IPS-18a (cell line): ENCODE data around the gene WDR4.
"Not testable (repeated sequence)": the region's sequence is repeated elsewhere in the genome, so short reads cannot be mapped to it uniquely, and the experiment has no call there.

Source experiments
- H3K27ac ChIP-seq: one replicate; pipeline ENCODE4 v1.5.1; 2013; ENCODE audit warnings: low read length
- H3K27me3 ChIP-seq: one replicate; pipeline ENCODE4 v1.6.1; 2013; ENCODE audit warnings: mild to moderate bottlenecking, low read length; ENCODE audit not compliant: control insufficient read depth, insufficient read depth
- H3K36me3 ChIP-seq: one replicate; pipeline ENCODE4 v1.6.1; 2013; ENCODE audit warnings: low read depth, low read length; ENCODE audit not compliant: control insufficient read depth
- H3K4me1 ChIP-seq: one replicate; pipeline ENCODE4 v1.6.1; 2013; ENCODE audit warnings: low read depth, low read length; ENCODE audit not compliant: control insufficient read depth
- H3K4me3 ChIP-seq: one replicate; pipeline ENCODE4 v1.5.1; 2013; ENCODE audit warnings: low read length
- H3K9ac ChIP-seq: one replicate; pipeline ENCODE4 v1.6.1; 2013; ENCODE audit warnings: mild to moderate bottlenecking, low read length, moderate library complexity
- H3K9me3 ChIP-seq: one replicate; pipeline ENCODE4 v1.6.1; 2013; ENCODE audit warnings: low read depth, low read length; ENCODE audit not compliant: control insufficient read depth

WDR4 gene

DNA sequence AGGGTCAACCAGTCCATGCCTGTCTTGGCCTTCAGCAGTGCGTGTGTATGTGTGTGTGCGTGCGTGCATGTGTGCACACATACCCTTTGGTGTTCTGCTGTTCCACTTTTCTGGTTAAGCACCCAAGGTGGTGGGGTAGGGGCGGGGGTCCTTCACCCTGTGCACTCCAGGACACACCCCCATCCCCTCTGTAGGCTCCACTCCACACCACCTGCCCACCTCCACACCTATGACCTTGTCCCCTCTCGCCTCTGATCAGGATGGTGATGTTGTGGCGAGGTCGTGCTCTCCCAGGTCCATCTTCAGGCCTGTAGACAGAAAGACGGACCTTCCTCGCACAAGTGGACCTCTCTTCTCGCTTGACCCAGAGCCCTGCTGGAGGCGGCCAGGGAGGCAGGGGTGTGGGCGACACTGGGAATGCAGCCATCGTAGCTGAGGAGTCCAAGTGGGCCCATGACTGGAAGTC lies 44.6 kb downstream of the WDR4 start:
- Histone ChIP-seq H3K27me3 (peaks cover 16% of the 10 kb centered on the region), H3K4me1 (peaks cover 7% of the 10 kb centered on the region), H3K9ac (no peak overlapping the region), H3K27ac (no peak overlapping the region), H3K36me3 (peaks cover 6% of the 10 kb centered on the region), H3K9me3 (no peaks in the 10 kb centered on the region), H3K4me3 (no peak overlapping the region)

GRCh38 chr21:42833859-42834725 lies 45.2 kb downstream of the WDR4 start:
- H3K27me3 ChIP-seq = peaks cover 23% of the 10 kb centered on the region
- peaks cover 2% of the 10 kb centered on the region for H3K36me3 ChIP-seq
- no peak overlapping the region for H3K27ac ChIP-seq
- no peak overlapping the region for H3K9ac ChIP-seq
- H3K4me3 ChIP-seq = no peak overlapping the region
- peaks cover 7% of the 10 kb centered on the region for H3K4me1 ChIP-seq
- no peaks in the 10 kb centered on the region for H3K9me3 ChIP-seq

DNA sequence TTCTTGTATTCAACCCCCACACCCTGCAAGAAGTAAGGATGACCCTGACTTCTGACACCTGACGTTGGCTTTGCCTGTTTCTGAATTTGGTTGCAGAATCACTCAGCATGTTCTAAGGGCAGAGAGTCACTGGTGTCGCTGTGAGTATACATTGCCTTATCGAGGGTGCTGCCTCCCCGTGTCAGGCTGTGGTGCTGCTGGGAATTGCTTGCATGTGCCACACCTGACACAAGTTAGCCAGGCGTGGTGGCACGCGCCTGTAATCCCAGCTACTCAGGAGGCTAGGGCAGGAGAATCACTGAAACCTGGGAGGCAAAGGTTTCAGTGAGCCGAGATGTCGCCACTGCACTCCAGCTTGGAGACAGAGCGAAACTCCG lies 45.9 kb downstream of the WDR4 start:
- Histone ChIP-seq H3K4me1 (peaks cover 7% of the 10 kb centered on the region), H3K27ac (no peak overlapping the region), H3K9ac (no peak overlapping the region), H3K9me3 (no peaks in the 10 kb centered on the region), H3K27me3 (peaks cover 28% of the 10 kb centered on the region), H3K4me3 (no peak overlapping the region), H3K36me3 (no peaks in the 10 kb centered on the region)

GRCh38 chr21:42832321-42832630 lies 47.1 kb downstream of the WDR4 start:
- H3K27me3 ChIP-seq = peaks cover 38% of the 10 kb centered on the region
- H3K9me3 ChIP-seq, H3K4me1 ChIP-seq, H3K27ac ChIP-seq, H3K4me3 ChIP-seq, H3K36me3 ChIP-seq, H3K9ac ChIP-seq: not testable (repeated sequence)

- no peaks in the 10 kb centered on the region for H3K9me3 ChIP-seq
- H3K9ac ChIP-seq = no peak overlapping the region
- no peak overlapping the region for H3K27ac ChIP-seq
- H3K4me1 ChIP-seq = peaks cover 7% of the 10 kb centered on the region
- H3K27me3 ChIP-seq = peaks cover 42% of the 10 kb centered on the region
- no peaks in the 10 kb centered on the region for H3K36me3 ChIP-seq
- H3K4me3 ChIP-seq = no peak overlapping the region
Observed at GRCh38 chr21:42830456-42831455, 48.6 kb downstream of the WDR4 start.

GRCh38 chr21:42829954-42830353 lies 49.4 kb downstream of the WDR4 start:
- Histone ChIP-seq H3K27me3 (peaks cover 43% of the 10 kb centered on the region), H3K4me3 (no peak overlapping the region), H3K9ac (no peak overlapping the region), H3K9me3 (no peaks in the 10 kb centered on the region), H3K27ac (no peak overlapping the region), H3K4me1 (peaks cover 7% of the 10 kb centered on the region), H3K36me3 (no peaks in the 10 kb centered on the region)

- no peak overlapping the region for H3K27ac ChIP-seq
Observed at GRCh38 chr21:42829417-42829816, 49.9 kb downstream of the WDR4 start.

DNA sequence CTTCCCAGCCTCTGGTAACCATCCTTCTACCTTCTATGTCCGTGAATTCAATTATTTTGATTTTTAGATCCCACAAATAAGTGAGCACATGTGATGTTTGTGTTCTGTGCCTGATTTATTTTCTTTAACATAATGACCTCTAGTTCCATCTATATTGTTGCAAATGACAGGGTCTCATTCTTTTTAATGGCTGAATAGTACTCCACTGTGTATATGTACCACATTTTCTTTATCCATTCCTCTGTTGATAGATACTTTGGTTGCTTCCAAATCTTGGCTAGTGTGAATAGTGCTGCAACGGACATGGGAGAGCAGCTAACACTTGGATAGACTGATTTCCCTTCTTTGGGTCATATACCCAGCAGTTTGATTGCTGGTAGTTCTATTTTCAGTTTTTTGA lies 51.8 kb downstream of the WDR4 start:
- Histone ChIP-seq H3K9ac (no peak overlapping the region), H3K27ac (no peak overlapping the region), H3K27me3 (peaks cover 37% of the 10 kb centered on the region)

More at GRCh38 chr21:42829417-42829816, 49.9 kb downstream of the WDR4 start:
- H3K4me3 ChIP-seq = no peak overlapping the region
- peaks cover 43% of the 10 kb centered on the region for H3K27me3 ChIP-seq
- peaks cover 7% of the 10 kb centered on the region for H3K4me1 ChIP-seq
- H3K9ac ChIP-seq = no peak overlapping the region
- H3K36me3 ChIP-seq = no peaks in the 10 kb centered on the region
- H3K9me3 ChIP-seq = no peaks in the 10 kb centered on the region

DNA sequence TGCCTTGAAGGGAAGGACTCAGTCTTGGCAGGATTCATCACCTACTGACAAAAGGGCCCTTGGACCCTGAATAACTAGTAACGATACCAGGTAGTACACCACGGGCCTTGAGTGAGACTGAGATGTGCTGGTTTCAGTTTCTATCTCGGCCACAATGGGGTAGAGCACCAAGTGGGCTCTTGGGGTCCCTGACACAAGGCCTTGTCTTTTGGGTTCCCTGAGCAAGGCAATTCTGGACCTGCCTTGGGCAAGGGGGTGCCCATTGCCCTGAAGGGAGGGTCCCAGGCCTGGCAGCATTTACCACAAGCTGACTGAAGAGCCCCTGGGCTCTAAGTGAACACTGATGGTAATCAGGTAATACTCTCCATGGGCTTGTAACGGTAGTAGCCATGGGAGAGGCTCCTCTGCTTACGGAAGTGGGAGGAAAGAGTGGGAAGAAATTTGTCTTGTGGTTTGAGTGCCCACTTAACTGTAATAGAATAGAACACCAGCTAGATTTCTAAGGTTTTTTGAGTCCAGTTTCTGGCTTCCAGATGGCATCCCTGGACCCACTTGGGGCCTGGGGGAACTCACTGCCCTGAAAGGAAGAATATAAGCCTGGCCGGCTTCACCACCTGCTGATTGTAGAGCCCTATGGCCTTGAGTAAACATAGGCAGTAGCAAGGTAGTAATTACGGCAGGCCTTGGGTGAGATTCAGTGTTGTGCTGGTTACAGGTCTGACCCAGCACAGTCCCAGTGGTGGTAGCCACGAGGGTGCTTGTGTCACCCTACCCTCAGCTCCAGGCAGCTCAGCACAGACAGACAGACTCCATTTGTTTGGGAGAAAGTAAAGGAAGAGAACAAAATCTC lies 58.5 kb downstream of the WDR4 start:
- Histone ChIP-seq H3K27ac (no peak overlapping the region), H3K36me3 (no peaks in the 10 kb centered on the region), H3K4me1 (no peaks in the 10 kb centered on the region), H3K9me3 (peaks cover 6% of the 10 kb centered on the region), H3K9ac (no peak overlapping the region), H3K27me3 (peaks cover 2% of the 10 kb centered on the region), H3K4me3 (no peak overlapping the region)

More for the DNA sequence above, 51.8 kb downstream of the WDR4 start:
- no peaks in the 10 kb centered on the region for H3K4me1 ChIP-seq
- H3K4me3 ChIP-seq = no peak overlapping the region
- H3K36me3 ChIP-seq = no peaks in the 10 kb centered on the region
- no peaks in the 10 kb centered on the region for H3K9me3 ChIP-seq

DNA sequence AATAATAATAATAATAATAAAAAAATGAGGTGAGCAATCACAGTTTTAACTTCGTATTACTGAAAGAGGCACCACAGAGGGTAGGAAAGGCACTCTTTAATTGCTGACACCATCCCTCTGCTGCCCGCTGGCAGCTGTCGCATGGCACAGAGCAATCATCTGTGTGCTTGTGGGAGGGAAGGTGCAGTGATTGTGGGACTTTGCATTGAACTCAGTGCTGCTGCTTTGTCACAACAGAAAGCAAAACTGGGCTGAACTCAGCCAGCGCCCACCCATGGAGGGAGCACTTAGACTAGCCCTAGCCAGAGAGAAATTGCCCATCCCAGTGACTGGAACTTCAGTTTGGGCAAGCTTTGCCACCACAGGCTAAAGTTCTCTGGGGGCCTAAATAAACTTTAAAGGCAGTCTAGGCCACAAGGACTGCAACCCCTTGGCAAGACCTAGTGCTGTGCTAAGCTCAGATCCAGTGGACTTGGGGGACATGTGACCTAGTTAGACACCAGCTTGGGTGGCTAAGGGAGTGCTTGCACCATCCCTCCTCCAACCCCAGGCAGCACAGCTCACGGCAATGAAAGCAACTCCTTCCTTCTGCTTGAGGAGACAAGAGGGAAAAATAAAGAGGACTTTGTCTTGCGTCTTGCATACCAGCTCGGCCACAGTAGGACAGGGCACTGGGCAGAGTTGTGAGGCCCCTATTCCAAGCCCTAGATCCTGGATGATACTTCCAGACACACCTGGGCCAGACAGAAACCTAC lies 59.3 kb downstream of the WDR4 start:
- Histone ChIP-seq H3K27ac (no peak overlapping the region), H3K4me3 (no peak overlapping the region), H3K27me3 (no peaks in the 10 kb centered on the region), H3K4me1 (no peaks in the 10 kb centered on the region), H3K36me3 (no peaks in the 10 kb centered on the region), H3K9me3 (peaks cover 6% of the 10 kb centered on the region), H3K9ac (no peak overlapping the region)
